HG02943 (cell line): Measurements from ENCODE around the gene MEIOB.
"Not testable (repeated sequence)": the region's sequence is repeated elsewhere in the genome, so short reads cannot be mapped to it uniquely, and the experiment has no call there.

Experiments
- ATAC-seq: cut with Tn5 transposase; IDR thresholded peaks from one replicate; pipeline ENCODE4 v1.9.1; 2021; ENCODE audit warnings: mild to moderate bottlenecking, low read depth, moderate library complexity; ENCODE audit not compliant: unreplicated experiment

The MEIOB gene

GRCh38 chr16:1908184-1908583 lies 36.2 kb upstream of the MEIOB start:
- no peak for ATAC-seq

- ATAC-seq, result no peak
These were observed 35.4 kb upstream of the MEIOB start for GRCh38 chr16:1907226-1907860.

GRCh38 chr16:1906846-1907165 lies 34.8 kb upstream of the MEIOB start:
- ATAC-seq, result no peak

- ATAC-seq, result no peak
These were observed 34.3 kb upstream of the MEIOB start for GRCh38 chr16:1906055-1906845.

- ATAC-seq, result no peak
These were observed 32.2 kb upstream of the MEIOB start for GRCh38 chr16:1903845-1904840.

- ATAC-seq, result no peak
These were observed 31.2 kb upstream of the MEIOB start for GRCh38 chr16:1903220-1903574.

GRCh38 chr16:1902547-1903219 lies 30.7 kb upstream of the MEIOB start:
- no peak for ATAC-seq

- ATAC-seq, result no peak
These were observed 28.4 kb upstream of the MEIOB start for GRCh38 chr16:1900452-1900774.

- no peak for ATAC-seq
These were observed 27.9 kb upstream of the MEIOB start for GRCh38 chr16:1899641-1900451.

GRCh38 chr16:1897692-1898091 lies 25.7 kb upstream of the MEIOB start:
- not testable (repeated sequence) for ATAC-seq

GRCh38 chr16:1895949-1896675 lies 24.1 kb upstream of the MEIOB start:
- ATAC-seq, result no peak

- ATAC-seq, result no peak
These were observed 23.1 kb upstream of the MEIOB start for GRCh38 chr16:1895068-1895467.

- no peak for ATAC-seq
These were observed 18.7 kb upstream of the MEIOB start for GRCh38 chr16:1890708-1891050.

- ATAC-seq, result no peak
These were observed 18.2 kb upstream of the MEIOB start for GRCh38 chr16:1890024-1890707.

- no peak for ATAC-seq
These were observed 15.9 kb upstream of the MEIOB start for GRCh38 chr16:1887711-1888354.

GRCh38 chr16:1884889-1885288 lies 12.9 kb upstream of the MEIOB start:
- no peak for ATAC-seq

- ATAC-seq, result no peak
These were observed 12.3 kb upstream of the MEIOB start for GRCh38 chr16:1884155-1884760.

GRCh38 chr16:1881172-1881571 lies 9.2 kb upstream of the MEIOB start:
- ATAC-seq, result not testable (repeated sequence)
